Measurements from ENCODE around the gene PARP15.

DNA sequence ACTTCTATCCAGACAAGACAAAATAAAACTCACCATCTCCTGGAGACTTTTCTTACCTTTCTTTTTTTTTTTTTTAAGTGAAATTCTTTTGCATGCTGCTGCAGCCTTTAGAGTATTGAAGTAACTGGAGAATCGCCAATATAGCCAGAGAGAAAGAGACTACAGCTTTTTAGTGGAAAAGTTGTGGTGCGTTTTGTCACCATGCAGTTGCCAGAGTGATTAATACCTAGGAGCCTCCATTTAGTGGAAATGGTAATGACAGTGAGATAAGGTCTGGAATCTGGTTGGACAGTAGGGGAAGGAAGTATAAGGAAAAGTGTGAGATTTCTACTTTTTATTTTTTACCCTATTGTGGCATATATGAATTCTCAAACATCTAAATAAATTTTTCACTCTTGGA, 85.1 kb downstream of the PARP15 start:
- TF ChIP-seq, protein P1, sequence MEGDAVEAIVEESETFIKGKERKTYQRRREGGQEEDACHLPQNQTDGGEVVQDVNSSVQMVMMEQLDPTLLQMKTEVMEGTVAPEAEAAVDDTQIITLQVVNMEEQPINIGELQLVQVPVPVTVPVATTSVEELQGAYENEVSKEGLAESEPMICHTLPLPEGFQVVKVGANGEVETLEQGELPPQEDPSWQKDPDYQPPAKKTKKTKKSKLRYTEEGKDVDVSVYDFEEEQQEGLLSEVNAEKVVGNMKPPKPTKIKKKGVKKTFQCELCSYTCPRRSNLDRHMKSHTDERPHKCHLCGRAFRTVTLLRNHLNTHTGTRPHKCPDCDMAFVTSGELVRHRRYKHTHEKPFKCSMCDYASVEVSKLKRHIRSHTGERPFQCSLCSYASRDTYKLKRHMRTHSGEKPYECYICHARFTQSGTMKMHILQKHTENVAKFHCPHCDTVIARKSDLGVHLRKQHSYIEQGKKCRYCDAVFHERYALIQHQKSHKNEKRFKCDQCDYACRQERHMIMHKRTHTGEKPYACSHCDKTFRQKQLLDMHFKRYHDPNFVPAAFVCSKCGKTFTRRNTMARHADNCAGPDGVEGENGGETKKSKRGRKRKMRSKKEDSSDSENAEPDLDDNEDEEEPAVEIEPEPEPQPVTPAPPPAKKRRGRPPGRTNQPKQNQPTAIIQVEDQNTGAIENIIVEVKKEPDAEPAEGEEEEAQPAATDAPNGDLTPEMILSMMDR (conservative IDR thresholded peaks at IDR 0.05 in 1 of 2, IDR thresholded peaks at IDR 0.05 in 1 of 2; ENCODE audit: low read depth in 1 of 2, low read length in 2 of 2) = no peak
- no peak for TF ChIP-seq EZH2 (IDR thresholded peaks at IDR 0.05; ENCODE audit: low read length, missing control alignments)
